Mucosa of stomach (tissue), 1 donor: ENCODE measurements around the gene THG1L.

Experiments
- H3K27me3 ChIP-seq: one replicate; pipeline ENCODE4 v1.7.0; 2013; ENCODE audit warnings: mild to moderate bottlenecking, low read length; ENCODE audit not compliant: control insufficient read depth, insufficient read depth
- H3K36me3 ChIP-seq: one replicate; pipeline ENCODE4 v1.7.0; 2013; ENCODE audit warnings: low read length; ENCODE audit not compliant: control insufficient read depth, insufficient read depth
- H3K4me1 ChIP-seq: one replicate; pipeline ENCODE4 v1.7.0; 2013; ENCODE audit warnings: mild to moderate bottlenecking, low read length; ENCODE audit not compliant: control insufficient read depth, insufficient read depth
- H3K4me3 ChIP-seq: one replicate; pipeline ENCODE4 v1.7.0; 2013; ENCODE audit warnings: low read length
- H3K9ac ChIP-seq: one replicate; pipeline ENCODE4 v1.7.0; 2013; ENCODE audit warnings: mild to moderate bottlenecking, low read length, moderate library complexity
- H3K9me3 ChIP-seq: one replicate; pipeline ENCODE4 v1.7.0; 2013; ENCODE audit warnings: mild to moderate bottlenecking, low read length, moderate library complexity; ENCODE audit not compliant: control insufficient read depth
- donor health status: Pancreatic carcinoma.

THG1L gene

DNA sequence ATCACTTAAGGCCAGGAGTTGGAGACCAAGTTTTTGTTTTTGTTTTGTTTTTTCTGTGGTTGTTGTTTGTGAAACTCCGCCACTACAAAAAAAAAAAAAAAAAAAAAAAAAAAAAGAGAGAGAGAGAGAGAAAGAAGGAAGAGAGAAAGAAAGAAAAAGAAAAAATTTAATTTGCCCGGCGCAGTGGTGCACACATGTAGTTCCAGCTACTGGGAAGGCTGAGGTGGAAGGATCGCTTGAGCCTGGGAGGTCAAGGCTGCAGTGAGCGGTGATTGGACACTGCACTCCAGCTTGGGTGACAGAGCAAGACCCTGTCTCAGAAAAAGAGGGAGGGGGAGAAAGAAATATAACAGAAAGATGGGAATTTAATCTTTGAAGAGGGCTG lies 902 bp downstream of the THG1L start:
- Histone ChIP-seq H3K9me3 (no peaks in the 10 kb centered on the region), H3K27me3 (no peaks in the 10 kb centered on the region), H3K4me3 (no peak overlapping the region), H3K4me1 (peaks cover 4% of the 10 kb centered on the region), H3K36me3 (no peaks in the 10 kb centered on the region), H3K9ac (peak overlapping the region; percentile 78)

DNA sequence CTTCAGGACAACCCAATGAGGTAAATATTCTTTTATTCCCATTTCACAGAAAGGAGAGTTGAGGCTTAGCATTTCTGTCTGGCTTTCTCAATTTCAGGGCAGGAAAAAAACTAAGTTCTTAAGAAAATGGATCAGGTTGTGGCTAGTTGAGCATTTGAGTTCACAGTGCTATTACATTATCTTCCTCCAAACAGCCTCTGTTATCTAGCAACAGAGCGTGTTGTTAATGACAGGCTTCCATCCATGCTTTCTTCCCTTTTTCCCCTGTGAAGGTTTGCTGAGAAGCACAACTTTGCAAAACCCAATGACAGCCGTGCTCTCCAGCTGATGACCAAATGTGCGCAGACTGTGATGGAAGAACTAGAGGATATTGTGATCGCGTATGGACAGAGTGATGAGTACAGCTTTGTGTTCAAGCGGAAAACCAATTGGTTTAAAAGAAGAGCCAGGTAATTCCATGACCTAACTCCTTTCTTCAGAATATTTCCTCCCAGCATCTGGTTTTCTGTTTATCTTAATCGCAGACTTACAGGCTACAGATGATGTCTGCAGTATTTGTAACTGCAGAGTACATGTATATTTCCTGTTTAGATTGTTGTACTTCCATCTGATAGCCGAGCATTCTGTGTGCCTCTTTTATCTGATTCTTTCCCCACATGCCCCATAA lies 1.5 kb downstream of the THG1L start:
- no peaks in the 10 kb centered on the region for H3K9me3 ChIP-seq
- H3K4me1 ChIP-seq = peaks cover 4% of the 10 kb centered on the region
- H3K36me3 ChIP-seq = no peaks in the 10 kb centered on the region
- H3K27me3 ChIP-seq = no peaks in the 10 kb centered on the region
- no peak overlapping the region for H3K9ac ChIP-seq
- no peak overlapping the region for H3K4me3 ChIP-seq

DNA sequence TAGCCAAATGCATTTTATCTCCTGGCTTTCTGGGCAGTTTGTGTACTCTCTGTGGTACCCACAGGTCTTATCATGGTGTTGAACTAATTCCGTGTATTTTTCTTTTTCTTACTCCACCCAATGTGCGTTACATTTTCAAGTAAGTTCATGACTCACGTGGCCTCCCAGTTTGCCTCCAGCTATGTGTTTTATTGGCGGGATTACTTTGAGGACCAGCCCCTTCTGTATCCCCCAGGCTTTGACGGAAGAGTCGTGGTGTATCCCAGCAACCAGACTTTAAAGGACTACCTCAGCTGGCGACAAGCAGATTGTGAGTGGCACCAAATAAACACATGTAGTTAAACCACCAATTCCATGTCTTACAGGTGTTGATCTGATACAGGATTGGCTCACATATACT lies 3.2 kb downstream of the THG1L start:
- peaks cover 4% of the 10 kb centered on the region for H3K4me1 ChIP-seq
- no peak overlapping the region for H3K9ac ChIP-seq
- H3K36me3 ChIP-seq = no peaks in the 10 kb centered on the region
- H3K27me3 ChIP-seq = no peaks in the 10 kb centered on the region
- no peaks in the 10 kb centered on the region for H3K9me3 ChIP-seq
- H3K4me3 ChIP-seq = no peak overlapping the region

- Histone ChIP-seq H3K4me1 (peaks cover 4% of the 10 kb centered on the region), H3K4me3 (no peak overlapping the region), H3K27me3 (no peaks in the 10 kb centered on the region), H3K9me3 (no peaks in the 10 kb centered on the region), H3K36me3 (no peaks in the 10 kb centered on the region), H3K9ac (no peak overlapping the region)
These were observed 4.8 kb downstream of the THG1L start for GRCh38 chr5:157735991-157736390.

DNA sequence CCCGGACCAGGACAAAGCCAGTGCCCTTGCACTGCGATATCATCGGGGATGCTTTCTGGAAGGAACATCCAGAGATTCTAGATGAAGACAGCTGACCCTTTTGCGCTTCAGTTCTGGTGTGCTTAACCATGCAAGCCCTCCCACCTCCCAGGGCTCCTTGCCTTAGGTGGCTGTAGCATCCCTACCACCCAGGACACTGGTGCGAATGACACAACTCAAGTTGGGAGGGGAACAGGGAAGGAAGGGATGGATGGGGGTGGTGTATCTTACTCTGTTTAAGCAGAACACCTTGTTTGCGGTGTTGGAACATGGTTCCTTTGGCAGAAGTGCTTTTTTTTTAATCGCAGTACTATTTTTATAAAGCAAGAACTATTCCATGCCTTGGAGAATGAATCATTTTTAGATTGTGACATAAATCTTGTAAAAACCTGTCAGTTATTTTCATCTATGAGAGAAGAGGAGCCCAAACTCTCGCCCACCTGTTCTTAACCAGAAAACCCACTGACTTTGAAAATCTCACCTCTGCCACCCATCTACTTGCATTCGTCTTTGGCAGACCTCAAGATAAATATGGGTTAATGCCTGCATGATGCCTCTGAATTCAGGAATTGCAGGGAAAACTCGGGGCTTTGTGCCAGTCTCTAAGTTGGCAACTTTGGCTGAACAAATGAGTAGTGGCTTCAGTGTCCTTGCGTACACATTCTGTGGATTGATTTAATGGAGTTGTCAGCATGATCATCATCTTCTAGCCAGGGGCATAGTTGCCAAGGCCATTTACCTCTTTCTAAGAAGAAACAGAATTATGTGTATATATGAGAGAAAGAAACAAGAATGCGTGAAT lies 8.4 kb downstream of the THG1L start:
- H3K4me1 ChIP-seq = peaks cover 10% of the 10 kb centered on the region
- H3K9ac ChIP-seq = no peak overlapping the region
- H3K4me3 ChIP-seq = no peak overlapping the region
- H3K36me3 ChIP-seq = no peaks in the 10 kb centered on the region
- H3K27me3 ChIP-seq = no peaks in the 10 kb centered on the region
- H3K9me3 ChIP-seq = no peaks in the 10 kb centered on the region

DNA sequence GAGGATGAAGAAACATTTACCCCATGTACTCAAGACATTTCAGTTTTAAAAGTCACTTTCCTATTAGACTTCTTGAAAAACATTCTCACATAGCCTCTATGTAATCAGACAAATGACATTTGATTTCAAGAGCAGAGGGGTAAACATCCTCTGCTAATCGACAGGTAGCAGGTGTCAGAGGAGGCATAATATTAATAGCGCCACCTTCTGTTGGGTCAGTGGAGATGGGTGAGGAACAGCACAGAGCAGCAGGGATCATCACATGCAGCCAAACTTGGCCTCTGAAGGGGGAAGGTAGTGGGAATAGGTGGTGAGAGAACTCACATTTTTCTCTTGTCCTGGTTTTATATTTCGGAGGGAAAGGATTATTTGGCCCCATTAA lies 9.0 kb downstream of the THG1L start:
- Histone ChIP-seq H3K4me1 (peaks cover 10% of the 10 kb centered on the region), H3K9ac (no peak overlapping the region), H3K36me3 (no peaks in the 10 kb centered on the region), H3K4me3 (no peak overlapping the region), H3K9me3 (no peaks in the 10 kb centered on the region), H3K27me3 (no peaks in the 10 kb centered on the region)

GRCh38 chr5:157741131-157741530 lies 9.9 kb downstream of the THG1L start:
- no peak overlapping the region for H3K4me3 ChIP-seq
- peaks cover 10% of the 10 kb centered on the region for H3K4me1 ChIP-seq
- H3K9ac ChIP-seq = no peak overlapping the region
- no peaks in the 10 kb centered on the region for H3K9me3 ChIP-seq
- no peaks in the 10 kb centered on the region for H3K27me3 ChIP-seq
- no peaks in the 10 kb centered on the region for H3K36me3 ChIP-seq

DNA sequence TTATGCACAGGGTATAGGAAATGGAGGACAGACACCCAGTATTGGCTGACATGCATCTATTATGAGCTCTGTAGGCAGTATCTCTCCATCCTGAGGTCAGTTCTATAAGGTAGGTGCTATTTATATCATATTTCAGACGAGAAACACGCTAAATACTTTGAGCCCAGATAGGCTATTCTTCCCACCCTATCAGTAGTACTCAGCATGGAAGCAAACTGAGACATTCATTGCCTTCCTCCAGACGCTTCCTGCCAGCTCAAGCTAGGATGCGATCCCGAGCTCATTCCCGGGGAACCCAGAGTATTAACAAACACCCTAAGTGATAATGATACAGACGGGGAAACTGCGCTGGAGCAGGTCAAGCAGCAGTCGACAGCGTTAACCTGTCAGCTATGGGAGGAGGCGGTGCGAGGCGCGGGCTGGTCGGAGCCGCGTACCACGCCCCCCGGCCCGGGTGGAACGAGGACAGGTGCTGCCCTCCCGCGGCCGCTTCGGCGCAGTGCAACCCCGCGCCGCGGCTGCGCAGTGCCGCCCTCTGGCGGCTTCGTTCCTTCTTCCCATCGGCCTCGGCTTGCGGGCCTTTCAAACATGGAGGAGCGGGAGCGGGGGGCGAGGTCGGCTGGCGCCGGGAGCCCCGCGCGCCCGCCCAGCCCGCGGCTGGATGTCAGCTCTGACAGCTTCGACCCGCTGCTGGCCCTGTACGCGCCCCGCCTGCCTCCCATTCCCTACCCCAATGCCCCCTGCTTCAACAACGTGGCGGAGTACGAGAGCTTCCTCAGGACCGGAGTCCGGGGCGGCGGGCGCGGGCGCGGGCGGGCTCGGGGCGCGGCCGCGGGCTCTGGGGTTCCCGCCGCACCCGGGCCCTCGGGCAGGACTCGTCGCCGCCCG lies 12.2 kb downstream of the THG1L start, which contains the start of gene LSM11:
LSM11 (plus strand) TSS at position 550 of the 888 bp plus-strand sequence; CDS start at position 589, 39 bp downstream.
- H3K9ac ChIP-seq = peak within 1 kb of the TSS; percentile 77

DNA sequence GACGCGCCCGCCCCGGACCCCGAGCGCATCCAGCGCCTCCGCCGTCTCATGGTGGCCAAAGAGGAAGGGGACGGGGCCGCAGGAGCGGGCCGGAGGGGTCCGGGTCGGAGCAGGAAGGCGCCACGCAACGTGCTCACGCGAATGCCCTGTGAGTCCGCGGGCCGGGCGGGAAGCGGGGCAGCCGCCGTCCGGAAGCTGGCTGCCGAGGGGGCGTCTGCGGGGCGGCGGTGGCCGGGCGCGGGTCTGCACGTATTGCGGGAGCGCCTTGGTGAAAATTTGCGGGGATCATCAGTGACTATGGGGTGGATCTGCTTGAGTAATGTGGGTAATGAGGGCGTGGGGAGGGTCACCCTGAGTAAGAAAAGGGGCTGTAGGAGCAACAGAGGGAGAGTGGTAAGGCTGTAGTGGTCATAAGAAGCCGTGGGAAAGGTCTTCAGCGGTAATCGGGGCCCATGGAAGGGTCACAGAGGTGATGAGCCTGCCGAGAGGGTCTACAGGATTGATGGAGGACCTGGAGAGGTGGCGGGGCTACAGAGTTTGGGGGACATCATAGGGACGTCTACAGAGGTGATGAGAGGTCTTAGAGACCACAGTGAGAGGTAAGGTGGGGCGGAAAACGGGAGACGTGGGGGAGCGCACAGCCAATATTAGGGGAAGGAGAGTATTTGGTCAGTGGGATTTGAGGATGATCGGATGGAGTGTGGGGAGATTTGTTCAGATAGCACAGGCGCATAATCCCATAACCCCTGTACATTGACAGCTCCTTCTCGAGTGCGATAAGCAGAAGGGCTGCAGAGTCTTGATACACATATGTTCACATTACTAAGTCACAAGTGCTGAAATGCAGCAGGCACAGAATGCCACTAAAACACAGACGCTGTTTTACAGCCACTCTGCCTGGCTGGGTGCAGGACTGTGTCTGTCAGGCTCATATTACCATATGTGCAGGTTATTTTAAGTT lies 13.1 kb downstream of the THG1L start:
- no peaks in the 10 kb centered on the region for H3K36me3 ChIP-seq
- peak overlapping the region; percentile 67 for H3K4me3 ChIP-seq
- H3K27me3 ChIP-seq = no peaks in the 10 kb centered on the region
- peaks cover 10% of the 10 kb centered on the region for H3K4me1 ChIP-seq
- H3K9ac ChIP-seq = peak overlapping the region; percentile 77
- H3K9me3 ChIP-seq = no peaks in the 10 kb centered on the region

More for the DNA sequence above, 12.2 kb downstream of the THG1L start, which contains the start of gene LSM11:
- H3K4me3 ChIP-seq = peak within 1 kb of the TSS; percentile 67
- H3K27me3 ChIP-seq = no peaks in the 10 kb centered on the region
- H3K36me3 ChIP-seq = no peaks in the 10 kb centered on the region
- H3K4me1 ChIP-seq = peaks cover 10% of the 10 kb centered on the region
- no peaks in the 10 kb centered on the region for H3K9me3 ChIP-seq

- peaks cover 10% of the 10 kb centered on the region for H3K4me1 ChIP-seq
- H3K9ac ChIP-seq = no peak overlapping the region
- H3K9me3 ChIP-seq = no peaks in the 10 kb centered on the region
- no peak overlapping the region for H3K4me3 ChIP-seq
- no peaks in the 10 kb centered on the region for H3K27me3 ChIP-seq
- H3K36me3 ChIP-seq = no peaks in the 10 kb centered on the region
These were observed 13.8 kb downstream of the THG1L start for GRCh38 chr5:157745041-157745456.

GRCh38 chr5:157747173-157747740 lies 16.0 kb downstream of the THG1L start:
- Histone ChIP-seq H3K9ac (no peak overlapping the region), H3K9me3 (no peaks in the 10 kb centered on the region), H3K4me1 (peaks cover 10% of the 10 kb centered on the region), H3K36me3 (no peaks in the 10 kb centered on the region), H3K4me3 (no peak overlapping the region), H3K27me3 (no peaks in the 10 kb centered on the region)
